Parathyroid adenoma (tissue), 2 donors: ENCODE measurements around the gene ZNF580.

Source experiments
- H2AFZ ChIP-seq: fragments of 300-600 bp; sonication (generic); one replicate; pipeline ENCODE4 v1.7.0; 2017; ENCODE audit warnings: antibody characterized with exemption, mild to moderate bottlenecking
- H3K27ac ChIP-seq: fragments of 300-600 bp; sonication (generic); one replicate; pipeline ENCODE4 v1.7.0; 2017
- H3K27me3 ChIP-seq: fragments of 300-600 bp; sonication (generic); one replicate; pipeline ENCODE4 v1.7.0; 2017; ENCODE audit warnings: low read length; ENCODE audit not compliant: control insufficient read depth, insufficient read depth
- H3K36me3 ChIP-seq: fragments of 300-600 bp; sonication (generic); one replicate; pipeline ENCODE4 v1.7.0; 2017; ENCODE audit warnings: low read length; ENCODE audit not compliant: control insufficient read depth, insufficient read depth
- H3K4me1 ChIP-seq: fragments of 300-600 bp; sonication (generic); one replicate; pipeline ENCODE4 v1.7.0; 2017; ENCODE audit warnings: control low read depth
- H3K4me2 ChIP-seq: fragments of 300-600 bp; sonication (generic); one replicate; pipeline ENCODE4 v1.7.0; 2017; ENCODE audit warnings: low read length
- H3K4me3 ChIP-seq: fragments of 300-600 bp; sonication (generic); one replicate; pipeline ENCODE4 v1.7.0; 2017; ENCODE audit warnings: low read depth, low read length
- H3K79me2 ChIP-seq: fragments of 300-600 bp; sonication (generic); one replicate; pipeline ENCODE4 v1.7.0; 2017; ENCODE audit warnings: control low read depth
- H3K9ac ChIP-seq: fragments of 300-600 bp; sonication (generic); one replicate; pipeline ENCODE4 v1.7.0; 2017; ENCODE audit warnings: mild to moderate bottlenecking
- H3K9me3 ChIP-seq: fragments of 300-600 bp; sonication (generic); one replicate; pipeline ENCODE4 v1.7.0; 2017; ENCODE audit warnings: low read length; ENCODE audit not compliant: control insufficient read depth
- TF ChIP-seq, protein P1 (sequence below): fragments of 300-600 bp; sonication (generic); IDR thresholded peaks from one replicate; pipeline ENCODE4 v1.7.0; 2017; ENCODE audit warnings: antibody characterized with exemption, mild to moderate bottlenecking
- donor health status: primary hyperparathyroidism.

The ZNF580 gene

DNA sequence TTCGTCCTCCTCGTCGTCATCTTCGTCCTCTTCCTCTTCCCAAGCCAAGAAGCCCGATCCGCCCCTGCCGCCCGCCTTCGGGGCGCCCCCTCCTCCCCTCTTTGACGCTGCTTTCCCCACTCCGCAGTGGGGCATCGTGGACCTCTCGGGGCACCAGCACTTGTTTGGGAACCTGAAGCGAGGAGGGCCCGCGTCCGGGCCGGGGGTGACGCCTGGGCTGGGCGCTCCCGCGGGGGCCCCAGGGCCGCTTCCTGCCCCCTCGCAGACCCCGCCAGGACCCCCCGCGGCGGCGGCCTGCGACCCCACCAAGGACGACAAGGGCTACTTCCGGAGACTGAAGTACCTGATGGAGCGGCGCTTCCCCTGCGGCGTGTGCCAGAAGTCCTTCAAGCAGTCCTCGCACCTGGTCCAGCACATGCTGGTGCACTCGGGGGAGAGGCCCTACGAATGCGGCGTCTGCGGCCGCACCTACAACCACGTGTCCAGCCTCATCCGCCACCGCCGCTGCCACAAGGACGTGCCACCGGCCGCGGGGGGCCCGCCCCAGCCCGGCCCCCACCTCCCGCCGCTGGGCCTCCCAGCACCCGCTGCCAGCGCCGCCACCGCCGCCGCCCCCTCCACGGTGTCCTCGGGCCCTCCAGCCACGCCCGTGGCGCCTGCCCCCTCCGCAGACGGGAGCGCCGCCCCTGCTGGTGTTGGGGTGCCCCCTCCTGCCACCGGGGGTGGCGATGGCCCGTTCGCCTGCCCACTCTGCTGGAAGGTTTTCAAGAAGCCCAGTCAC is 26.7 kb upstream of the ZNF580 start:
- H3K9ac ChIP-seq, result no peak overlapping the region
- H3K4me2 ChIP-seq, result no peak overlapping the region
- H3K27ac ChIP-seq, result no peak overlapping the region
- H3K4me3 ChIP-seq, result no peak overlapping the region
- H3K27me3 ChIP-seq, result no peaks in the 10 kb centered on the region
- no peaks in the 10 kb centered on the region for H3K9me3 ChIP-seq
- peaks cover 16% of the 10 kb centered on the region for H3K4me1 ChIP-seq
- peaks cover 21% of the 10 kb centered on the region for H3K79me2 ChIP-seq
- no peak overlapping the region for H2AFZ ChIP-seq
- TF ChIP-seq, protein P1, sequence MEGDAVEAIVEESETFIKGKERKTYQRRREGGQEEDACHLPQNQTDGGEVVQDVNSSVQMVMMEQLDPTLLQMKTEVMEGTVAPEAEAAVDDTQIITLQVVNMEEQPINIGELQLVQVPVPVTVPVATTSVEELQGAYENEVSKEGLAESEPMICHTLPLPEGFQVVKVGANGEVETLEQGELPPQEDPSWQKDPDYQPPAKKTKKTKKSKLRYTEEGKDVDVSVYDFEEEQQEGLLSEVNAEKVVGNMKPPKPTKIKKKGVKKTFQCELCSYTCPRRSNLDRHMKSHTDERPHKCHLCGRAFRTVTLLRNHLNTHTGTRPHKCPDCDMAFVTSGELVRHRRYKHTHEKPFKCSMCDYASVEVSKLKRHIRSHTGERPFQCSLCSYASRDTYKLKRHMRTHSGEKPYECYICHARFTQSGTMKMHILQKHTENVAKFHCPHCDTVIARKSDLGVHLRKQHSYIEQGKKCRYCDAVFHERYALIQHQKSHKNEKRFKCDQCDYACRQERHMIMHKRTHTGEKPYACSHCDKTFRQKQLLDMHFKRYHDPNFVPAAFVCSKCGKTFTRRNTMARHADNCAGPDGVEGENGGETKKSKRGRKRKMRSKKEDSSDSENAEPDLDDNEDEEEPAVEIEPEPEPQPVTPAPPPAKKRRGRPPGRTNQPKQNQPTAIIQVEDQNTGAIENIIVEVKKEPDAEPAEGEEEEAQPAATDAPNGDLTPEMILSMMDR, result no peak
- no peaks in the 10 kb centered on the region for H3K36me3 ChIP-seq

DNA sequence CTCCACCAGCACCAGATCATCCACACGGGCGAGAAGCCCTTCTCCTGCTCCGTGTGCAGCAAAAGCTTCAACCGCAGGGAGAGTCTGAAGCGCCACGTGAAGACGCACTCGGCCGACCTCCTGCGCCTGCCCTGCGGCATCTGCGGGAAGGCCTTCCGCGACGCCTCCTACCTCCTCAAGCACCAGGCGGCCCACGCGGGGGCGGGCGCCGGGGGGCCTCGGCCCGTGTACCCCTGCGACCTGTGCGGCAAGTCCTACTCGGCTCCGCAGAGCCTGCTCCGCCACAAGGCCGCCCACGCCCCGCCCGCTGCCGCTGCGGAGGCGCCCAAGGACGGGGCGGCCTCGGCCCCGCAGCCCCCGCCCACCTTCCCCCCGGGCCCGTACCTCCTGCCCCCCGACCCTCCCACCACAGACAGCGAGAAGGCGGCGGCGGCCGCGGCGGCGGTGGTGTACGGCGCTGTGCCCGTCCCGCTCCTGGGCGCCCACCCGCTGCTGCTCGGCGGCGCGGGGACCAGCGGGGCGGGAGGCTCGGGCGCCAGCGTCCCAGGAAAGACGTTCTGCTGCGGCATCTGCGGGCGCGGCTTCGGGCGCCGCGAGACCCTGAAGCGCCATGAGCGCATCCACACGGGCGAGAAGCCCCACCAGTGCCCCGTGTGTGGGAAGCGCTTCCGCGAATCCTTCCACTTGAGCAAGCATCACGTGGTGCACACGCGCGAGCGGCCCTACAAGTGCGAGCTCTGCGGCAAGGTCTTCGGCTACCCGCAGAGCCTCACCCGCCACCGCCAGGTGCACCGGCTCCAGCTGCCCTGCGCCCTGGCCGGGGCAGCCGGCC is 25.9 kb upstream of the ZNF580 start:
- peaks cover 15% of the 10 kb centered on the region for H3K79me2 ChIP-seq
- no peaks in the 10 kb centered on the region for H3K27me3 ChIP-seq
- H3K36me3 ChIP-seq, result no peaks in the 10 kb centered on the region
- no peak overlapping the region for H3K4me2 ChIP-seq
- TF ChIP-seq, protein P1, result no peak
- no peaks in the 10 kb centered on the region for H3K9me3 ChIP-seq
- H3K4me3 ChIP-seq, result no peak overlapping the region
- H3K27ac ChIP-seq, result no peak overlapping the region
- no peak overlapping the region for H2AFZ ChIP-seq
- H3K4me1 ChIP-seq, result peaks cover 16% of the 10 kb centered on the region
- no peak overlapping the region for H3K9ac ChIP-seq

DNA sequence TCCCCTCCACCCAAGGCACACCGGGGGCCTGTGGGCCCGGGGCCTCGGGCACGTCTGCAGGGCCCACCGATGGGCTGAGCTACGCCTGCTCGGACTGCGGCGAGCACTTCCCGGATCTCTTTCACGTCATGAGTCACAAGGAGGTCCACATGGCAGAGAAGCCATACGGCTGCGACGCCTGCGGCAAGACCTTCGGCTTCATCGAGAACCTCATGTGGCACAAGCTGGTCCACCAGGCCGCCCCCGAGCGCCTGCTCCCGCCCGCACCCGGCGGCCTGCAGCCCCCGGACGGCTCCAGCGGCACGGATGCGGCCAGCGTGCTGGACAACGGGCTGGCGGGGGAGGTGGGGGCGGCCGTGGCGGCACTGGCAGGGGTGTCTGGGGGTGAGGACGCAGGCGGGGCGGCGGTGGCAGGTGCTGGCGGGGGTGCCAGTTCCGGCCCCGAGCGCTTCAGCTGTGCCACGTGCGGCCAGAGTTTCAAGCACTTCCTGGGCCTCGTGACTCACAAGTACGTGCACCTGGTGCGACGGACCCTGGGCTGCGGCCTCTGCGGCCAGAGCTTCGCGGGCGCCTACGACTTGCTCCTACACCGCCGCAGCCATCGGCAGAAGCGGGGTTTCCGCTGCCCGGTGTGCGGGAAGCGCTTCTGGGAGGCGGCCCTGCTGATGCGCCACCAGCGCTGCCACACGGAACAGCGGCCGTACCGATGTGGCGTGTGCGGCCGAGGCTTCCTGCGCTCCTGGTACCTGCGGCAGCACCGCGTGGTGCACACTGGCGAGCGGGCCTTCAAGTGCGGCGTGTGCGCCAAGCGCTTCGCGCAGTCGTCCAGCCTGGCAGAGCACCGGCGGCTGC is 25.0 kb upstream of the ZNF580 start:
- TF ChIP-seq, protein P1, result no peak
- Histone ChIP-seq H3K4me3 (no peak overlapping the region), H3K27me3 (no peaks in the 10 kb centered on the region), H3K36me3 (no peaks in the 10 kb centered on the region), H3K4me2 (no peak overlapping the region), H3K79me2 (peaks cover 8% of the 10 kb centered on the region), H3K4me1 (peaks cover 13% of the 10 kb centered on the region), H3K9me3 (no peaks in the 10 kb centered on the region), H3K9ac (no peak overlapping the region), H2AFZ (no peak overlapping the region), H3K27ac (no peak overlapping the region)

DNA sequence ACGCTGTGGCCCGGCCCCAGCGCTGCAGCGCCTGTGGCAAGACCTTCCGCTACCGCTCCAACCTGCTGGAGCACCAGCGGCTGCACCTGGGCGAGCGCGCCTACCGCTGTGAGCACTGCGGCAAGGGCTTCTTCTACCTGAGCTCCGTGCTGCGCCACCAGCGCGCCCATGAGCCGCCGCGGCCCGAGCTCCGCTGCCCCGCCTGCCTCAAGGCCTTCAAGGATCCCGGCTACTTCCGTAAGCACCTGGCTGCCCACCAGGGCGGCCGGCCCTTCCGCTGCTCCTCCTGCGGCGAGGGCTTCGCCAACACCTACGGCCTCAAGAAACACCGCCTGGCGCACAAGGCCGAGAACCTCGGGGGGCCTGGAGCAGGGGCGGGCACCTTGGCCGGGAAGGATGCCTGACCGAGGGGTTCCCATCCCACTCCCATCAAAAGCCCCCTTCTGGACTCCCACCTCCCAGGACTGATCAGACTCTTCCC is 24.4 kb upstream of the ZNF580 start:
- Histone ChIP-seq H3K4me2 (no peak overlapping the region), H3K79me2 (peaks cover 8% of the 10 kb centered on the region), H2AFZ (no peak overlapping the region), H3K36me3 (no peaks in the 10 kb centered on the region), H3K4me3 (no peak overlapping the region), H3K9me3 (no peaks in the 10 kb centered on the region), H3K27me3 (no peaks in the 10 kb centered on the region), H3K27ac (no peak overlapping the region), H3K9ac (no peak overlapping the region), H3K4me1 (peaks cover 10% of the 10 kb centered on the region)
- TF ChIP-seq, protein P1, result no peak
